GM21526 (cell line): ENCODE results near the gene STKLD1.

Experiments used
- ATAC-seq: cut with Tn5 transposase; IDR thresholded peaks from one replicate; pipeline ENCODE4 v1.9.1; 2021; ENCODE audit warnings: moderate library complexity; ENCODE audit not compliant: unreplicated experiment, low FRiP score

The STKLD1 gene

GRCh38 chr9:133404454-133405002 lies 28.4 kb downstream of the STKLD1 start:
- no peak for ATAC-seq

DNA sequence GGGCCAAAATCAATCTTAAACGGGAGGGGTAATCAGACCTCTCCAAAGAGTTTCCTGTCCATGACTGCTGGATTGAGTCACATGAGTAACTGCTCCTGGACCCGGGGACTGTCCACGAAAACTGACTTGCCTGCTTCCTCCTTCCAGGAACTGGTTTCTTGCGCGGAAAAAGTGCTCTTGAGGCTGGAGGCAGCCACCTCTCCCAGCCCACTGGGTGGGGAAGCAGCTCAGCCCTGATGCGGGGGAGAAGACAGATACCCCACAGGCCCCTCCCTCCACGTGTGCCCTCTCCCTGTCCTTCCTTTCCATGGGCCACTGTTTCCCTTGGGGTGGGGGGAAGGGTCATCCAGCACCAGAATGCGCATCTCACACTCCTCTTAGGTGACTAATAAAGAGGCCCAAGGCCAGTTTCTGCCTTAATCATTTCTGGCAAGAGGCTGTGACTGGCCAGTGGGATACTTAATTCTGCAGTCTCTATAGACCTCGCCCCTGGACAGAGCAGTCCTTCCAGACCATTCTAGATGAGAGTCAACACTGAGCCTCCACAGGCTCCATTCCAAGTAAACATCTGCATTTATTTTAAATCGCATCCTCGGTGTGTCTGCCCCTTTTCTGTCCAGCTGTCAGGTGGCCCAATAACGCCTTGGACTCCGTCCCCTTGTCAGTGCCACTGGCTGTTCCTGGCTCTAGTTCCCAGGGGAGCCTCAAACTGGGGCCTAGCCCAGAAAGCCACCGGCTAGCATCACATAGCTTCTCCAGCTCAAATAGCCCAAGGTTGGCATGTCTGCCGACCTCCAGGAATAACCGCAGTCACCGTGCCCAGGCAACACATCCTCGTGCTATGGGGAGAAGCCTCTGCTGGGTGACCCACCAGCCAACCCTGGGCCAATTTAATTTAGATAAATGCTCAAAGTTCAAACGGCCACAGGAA lies 29.6 kb downstream of the STKLD1 start:
- ATAC-seq = no peak

DNA sequence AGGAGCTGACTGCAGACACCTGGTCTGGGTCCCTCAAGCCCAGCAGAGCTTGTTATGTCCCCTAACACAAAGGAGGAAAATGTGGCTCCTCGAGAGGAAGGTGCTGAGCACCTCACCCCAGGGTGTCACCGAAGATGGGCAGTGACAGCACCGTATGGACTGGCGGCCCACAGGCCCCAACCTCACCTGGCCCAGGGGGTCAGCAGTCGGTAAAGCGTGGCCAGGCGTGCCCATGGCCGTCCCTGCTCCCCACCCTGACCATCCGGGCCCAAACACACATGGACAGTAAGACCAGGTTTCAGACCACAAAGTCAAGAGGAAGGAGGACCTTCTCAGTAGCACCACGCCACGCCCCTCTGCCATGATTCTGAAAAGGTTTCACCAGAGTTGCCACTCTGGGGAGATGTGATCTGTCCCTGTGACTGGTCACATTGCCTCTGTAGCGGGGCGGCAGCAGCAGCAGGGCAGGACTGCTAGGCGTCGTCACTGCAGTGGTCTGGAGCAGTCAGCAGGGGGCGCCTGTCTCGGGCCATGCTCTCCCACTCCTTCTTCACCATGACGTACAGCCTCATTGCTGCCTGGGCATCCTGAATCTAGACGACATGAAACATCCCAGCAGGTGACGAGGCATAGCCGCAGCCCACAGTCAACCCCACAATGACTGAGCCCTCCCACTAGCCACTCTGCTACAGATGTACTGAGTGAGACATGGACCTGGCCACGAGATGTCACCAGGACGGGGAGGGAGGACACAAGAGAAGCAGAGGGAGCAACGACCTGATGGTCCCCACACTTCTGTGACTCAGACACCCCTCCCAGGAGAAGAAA lies 30.5 kb downstream of the STKLD1 start:
- ATAC-seq = peak; percentile 49

- no peak for ATAC-seq
Observed at GRCh38 chr9:133408042-133408441, 31.9 kb downstream of the STKLD1 start.

GRCh38 chr9:133415170-133415569 lies 39.0 kb downstream of the STKLD1 start:
- no peak for ATAC-seq

DNA sequence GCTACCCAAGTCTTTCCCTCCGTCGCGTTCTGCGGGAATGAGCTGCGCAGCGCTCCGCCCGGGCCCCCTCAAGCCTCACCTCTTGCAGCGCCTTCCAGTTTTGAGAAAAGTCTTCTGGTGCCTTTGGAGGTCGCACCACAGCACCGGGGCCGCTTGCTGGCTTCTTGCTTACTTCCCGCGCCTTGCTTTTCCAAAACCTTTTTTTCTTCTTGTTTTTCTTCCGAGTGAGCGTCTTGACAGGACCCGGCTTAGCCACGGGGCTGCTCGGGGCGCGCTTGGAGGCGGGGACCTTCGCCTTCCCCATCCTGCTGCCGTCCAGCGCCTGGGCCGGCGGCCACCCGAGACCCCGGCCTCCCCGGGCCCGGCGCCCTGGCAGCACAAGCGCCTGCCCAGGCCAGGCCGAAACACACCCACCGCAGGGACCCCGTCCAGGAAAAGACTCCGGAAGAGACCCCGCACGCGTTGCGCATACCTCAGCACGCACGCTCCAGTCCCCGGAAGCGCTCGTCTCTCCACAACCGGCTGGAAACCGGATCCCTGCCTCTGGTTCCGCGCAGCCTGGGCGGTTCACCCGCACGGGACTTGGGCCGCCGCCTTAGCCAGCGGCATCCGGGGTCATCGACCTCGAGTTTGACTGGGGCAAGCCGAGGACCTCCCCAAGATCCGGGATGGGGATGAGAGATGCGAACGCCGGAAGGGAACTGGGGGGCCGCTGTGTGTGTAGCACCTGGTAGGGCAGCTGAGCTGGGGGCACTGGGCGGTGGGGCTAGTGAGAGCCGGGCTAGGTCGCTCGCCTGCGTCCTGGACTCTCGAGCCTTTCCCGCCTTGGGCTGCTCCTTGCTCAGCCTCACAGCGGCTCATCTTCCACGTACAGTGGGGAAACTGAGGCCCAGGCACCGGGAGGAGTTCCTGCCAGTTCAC lies 41.6 kb downstream of the STKLD1 start, which contains the start of gene REXO4:
TSS of gene REXO4 (minus strand) at position 470 of the 921 bp plus-strand sequence. CDS start at position 304, 166 bp downstream.
- ATAC-seq = peak; percentile 69

GRCh38 chr9:133419005-133419404 lies 42.8 kb downstream of the STKLD1 start:
- ATAC-seq = no peak

- no peak for ATAC-seq
Observed at GRCh38 chr9:133420392-133420827, 44.2 kb downstream of the STKLD1 start.

DNA sequence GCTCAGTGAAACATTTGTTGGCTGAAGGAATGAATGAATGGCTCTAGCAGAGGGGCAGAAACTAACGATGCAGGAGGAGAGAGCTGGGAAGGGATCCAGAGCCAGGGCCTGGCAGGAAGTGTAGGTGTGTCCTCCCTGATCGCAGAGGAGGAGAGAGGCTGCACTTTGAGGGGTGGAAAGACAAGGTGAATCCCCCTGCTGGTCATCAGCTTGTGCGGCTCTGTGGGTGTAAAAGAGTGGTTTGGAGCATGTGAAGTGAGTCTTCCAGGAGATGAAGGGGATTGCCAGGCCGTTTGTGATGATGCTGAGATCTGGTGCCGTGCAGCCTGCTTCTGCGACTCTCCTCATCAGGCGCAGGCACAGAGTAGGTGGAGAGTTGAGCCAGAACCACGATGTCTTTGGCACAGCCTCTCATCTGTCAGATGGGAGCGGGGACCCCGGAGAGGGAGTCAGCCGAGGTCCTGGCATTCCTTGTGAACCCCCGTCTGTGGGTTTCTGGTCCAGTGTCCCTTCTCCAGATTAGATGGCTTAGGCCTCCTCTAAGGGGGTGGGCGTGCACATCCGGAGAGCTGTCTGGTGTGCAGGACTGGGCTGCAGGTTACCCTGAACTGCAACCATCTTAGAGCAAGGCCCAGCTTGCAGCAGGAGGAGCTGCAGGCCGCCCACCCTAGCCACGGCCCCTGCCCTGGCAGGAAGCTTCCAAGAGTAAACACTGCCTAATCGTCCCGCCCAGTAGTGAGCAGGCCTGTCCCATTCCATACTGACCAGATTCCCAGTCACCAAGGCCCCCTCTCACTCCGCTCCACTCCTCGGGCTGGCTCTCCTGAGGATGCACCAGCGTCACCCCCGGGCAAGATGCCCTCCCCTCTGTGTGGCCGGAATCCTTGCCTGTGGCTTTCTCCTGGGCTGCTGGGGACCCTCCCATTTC lies 45.7 kb downstream of the STKLD1 start, which contains the start of gene ADAMTS13:
TSS of gene ADAMTS13 (plus strand) at position 753 of the 928 bp plus-strand sequence. CDS start at position 830, 77 bp downstream.
- no peak for ATAC-seq

DNA sequence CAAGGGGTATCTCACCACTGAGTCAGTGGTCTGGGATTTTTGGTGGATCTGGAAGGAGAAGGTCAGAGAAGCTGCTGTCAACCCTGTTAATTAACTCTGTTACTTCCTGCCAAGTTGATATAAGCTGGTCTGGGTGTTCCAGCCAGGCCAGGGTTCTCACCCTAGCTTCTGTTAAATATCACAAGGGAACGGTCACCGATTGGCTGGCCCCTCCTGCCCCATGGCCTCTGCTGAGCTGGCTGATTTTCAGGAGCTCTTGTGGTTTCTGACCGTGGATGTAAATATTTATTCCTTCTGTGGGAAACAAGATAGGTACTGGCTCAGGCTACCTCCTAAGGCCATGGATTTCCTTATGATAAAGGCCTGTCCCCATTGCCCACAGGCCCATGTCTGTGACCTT lies 47.0 kb downstream of the STKLD1 start:
- ATAC-seq = no peak

DNA sequence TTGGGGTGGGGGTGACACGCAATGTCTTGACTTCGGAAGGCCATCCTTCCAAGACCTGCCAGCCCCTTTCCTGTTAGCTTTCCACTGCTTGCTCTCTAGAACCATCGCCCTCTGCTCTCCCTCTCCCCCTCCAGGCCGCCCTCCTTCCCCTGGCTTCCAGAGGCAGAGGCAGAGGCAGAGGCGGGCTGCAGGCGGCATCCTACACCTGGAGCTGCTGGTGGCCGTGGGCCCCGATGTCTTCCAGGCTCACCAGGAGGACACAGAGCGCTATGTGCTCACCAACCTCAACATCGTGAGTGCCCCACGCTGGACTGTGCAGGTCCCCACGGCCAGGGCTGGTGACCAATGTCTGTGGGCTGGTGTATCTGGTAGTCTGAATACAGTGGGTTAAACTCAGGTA lies 48.0 kb downstream of the STKLD1 start:
- no peak for ATAC-seq

DNA sequence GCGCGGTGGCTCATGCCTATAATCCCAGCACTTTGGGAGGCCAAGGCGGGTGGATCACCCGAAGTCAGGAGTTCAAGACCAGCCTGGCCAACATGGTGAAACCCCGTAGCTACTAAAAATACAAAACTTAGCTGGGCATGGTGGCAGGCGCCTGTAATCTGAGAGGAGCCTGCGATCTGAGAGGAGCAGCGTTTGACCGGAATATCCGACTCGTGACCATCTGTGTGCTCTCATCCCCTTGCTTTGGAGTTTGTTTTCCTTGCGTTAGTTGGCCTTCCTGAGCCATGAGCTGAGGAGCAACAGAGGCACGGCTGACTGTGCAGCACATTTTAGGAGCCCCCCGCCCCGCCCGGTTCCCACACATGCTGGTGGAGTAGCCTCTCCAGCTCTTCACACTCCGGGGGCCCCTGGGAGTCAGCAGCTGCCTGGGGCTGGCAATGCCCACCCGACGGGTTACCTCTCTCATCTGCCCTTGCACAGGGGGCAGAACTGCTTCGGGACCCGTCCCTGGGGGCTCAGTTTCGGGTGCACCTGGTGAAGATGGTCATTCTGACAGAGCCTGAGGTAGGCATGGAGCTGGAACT lies 49.0 kb downstream of the STKLD1 start:
- ATAC-seq = no peak

- ATAC-seq = no peak
Observed at GRCh38 chr9:133426011-133426410, 49.8 kb downstream of the STKLD1 start.

DNA sequence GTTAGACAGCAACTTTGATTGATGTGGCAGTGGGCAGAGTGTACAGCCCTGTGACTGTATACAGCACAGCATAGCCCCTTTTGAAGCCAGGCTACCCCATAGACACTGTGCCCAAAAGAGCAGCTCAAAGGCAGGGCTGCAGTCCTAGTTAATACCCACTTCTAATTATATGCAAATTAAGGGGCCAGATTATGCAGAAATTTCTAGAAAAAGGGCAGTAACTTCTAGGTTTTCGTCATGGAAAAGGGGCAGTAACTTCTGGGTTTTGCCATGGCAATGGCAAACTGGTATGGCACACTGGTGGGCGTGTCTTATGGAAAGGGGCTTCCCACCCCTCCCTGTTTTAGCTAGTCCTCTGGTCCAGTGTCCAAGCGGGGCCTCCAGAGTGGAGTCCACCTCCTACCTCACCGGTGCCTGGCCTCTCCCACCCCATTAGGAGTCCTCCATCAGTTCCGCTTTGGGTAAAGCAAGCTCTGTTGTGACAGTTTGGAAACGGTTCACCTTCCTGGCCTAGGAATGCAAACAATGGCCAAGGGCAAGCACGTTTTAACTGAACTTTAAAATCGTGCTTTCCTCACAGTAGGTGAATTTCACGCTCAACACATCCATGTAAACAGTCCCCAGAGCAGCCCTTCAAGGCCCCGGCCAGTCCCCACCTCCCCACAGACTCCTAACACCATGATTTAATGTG lies 51.6 kb downstream of the STKLD1 start:
- ATAC-seq = no peak

DNA sequence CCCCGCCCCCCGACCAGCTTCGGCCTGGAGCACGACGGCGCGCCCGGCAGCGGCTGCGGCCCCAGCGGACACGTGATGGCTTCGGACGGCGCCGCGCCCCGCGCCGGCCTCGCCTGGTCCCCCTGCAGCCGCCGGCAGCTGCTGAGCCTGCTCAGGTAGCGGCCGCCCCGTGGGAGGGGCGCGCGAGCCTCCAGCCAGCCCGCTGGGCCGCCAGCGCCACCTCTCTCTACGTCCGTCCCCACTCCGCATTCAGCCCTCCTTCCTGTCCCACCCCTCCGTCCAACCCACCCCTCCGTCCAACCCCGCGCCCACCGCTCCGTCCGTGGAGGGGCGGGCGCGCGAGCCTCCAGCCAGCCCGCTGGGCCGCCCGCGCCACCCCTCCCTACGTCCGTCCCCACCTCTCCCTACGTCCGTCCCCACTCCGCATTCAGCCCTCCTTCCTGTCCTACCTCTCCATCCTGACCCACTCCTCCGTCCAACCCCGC lies 52.5 kb downstream of the STKLD1 start:
- ATAC-seq = no peak

- ATAC-seq = no peak
Observed at GRCh38 chr9:133429214-133429613, 53.0 kb downstream of the STKLD1 start.

DNA sequence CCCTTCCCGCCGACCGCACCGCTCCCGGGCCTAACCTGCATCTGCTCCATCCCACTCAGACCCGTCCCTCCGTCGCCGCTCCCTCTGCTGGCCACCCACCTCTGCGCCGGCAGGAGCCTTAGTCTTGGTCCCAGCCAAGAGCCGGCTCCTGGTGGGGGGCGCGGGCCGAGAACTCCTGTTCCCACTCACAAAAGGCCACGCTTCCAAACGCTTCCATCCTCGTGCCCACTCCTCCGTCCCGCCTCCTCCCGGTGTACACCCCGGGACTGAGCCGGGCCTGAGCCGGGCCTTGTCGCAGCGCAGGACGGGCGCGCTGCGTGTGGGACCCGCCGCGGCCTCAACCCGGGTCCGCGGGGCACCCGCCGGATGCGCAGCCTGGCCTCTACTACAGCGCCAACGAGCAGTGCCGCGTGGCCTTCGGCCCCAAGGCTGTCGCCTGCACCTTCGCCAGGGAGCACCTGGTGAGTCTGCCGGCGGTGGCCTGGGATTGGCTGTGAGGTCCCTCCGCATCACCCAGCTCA lies 53.5 kb downstream of the STKLD1 start:
- no peak for ATAC-seq
